H1 (cell line): ENCODE results near the gene QPCT. TPM values are rescaled to one million over a fixed set of nuclear protein-coding genes. Genes with fewer than 3 reads are reported as not detected.

Experiments
- CHD1 ChIP-seq: IDR thresholded peaks from 2 replicates; pipeline ENCODE4 v1.6.1; 2012; ENCODE audit warnings: low read depth, low read length, improper control_type of control experiment
- CHD7 ChIP-seq: fragments of 300-600 bp; sonication (generic); IDR thresholded peaks from 2 replicates; pipeline ENCODE4 v1.7.1; 2012; ENCODE audit warnings: low read length, moderate library complexity, mild to moderate bottlenecking, inconsistent platforms; ENCODE audit not compliant: insufficient replicate concordance
- EP300 ChIP-seq, 2 experiments: IDR thresholded peaks; 1 replicate in 1 of 2; 2 replicates in 1 of 2; pipeline ENCODE4 v1.6.1; 2011 to 2012; ENCODE audit warnings: low read depth in 2 of 2, low read length in 2 of 2, mild to moderate bottlenecking in 2 of 2, borderline replicate concordance in 1 of 2, inconsistent platforms in 1 of 2, moderate library complexity in 1 of 2
- GTF2F1 ChIP-seq: IDR thresholded peaks from 2 replicates; pipeline ENCODE4 v1.6.1; 2012; ENCODE audit warnings: low read depth, low read length, improper control_type of control experiment, borderline replicate concordance
- JUN ChIP-seq: IDR thresholded peaks from 2 replicates; pipeline ENCODE4 v1.6.1; 2011; ENCODE audit warnings: low read depth, mild to moderate bottlenecking, improper control_type of control experiment, low read length
- POLR2A ChIP-seq, 2 experiments: IDR thresholded peaks; 1 replicate in 1 of 2; 2 replicates in 1 of 2; pipeline ENCODE4 v1.6.1; 2011; ENCODE audit warnings: low read depth in 2 of 2, low read length in 2 of 2, mild to moderate bottlenecking in 2 of 2; ENCODE audit errors: control extremely low read depth in 1 of 2
- POU5F1 ChIP-seq: IDR thresholded peaks from 2 replicates; pipeline ENCODE4 v1.6.1; 2011; ENCODE audit warnings: low read depth, mild to moderate bottlenecking, low read length, moderate library complexity
- SAP30 ChIP-seq: fragments of 300-600 bp; sonication (generic); IDR thresholded peaks from 2 replicates; pipeline ENCODE4 v1.7.1; 2012; ENCODE audit warnings: low read length, moderate library complexity, mild to moderate bottlenecking, inconsistent platforms; ENCODE audit not compliant: insufficient read depth, insufficient replicate concordance
- SP4 ChIP-seq: IDR thresholded peaks from 2 replicates; pipeline ENCODE4 v1.6.1; 2012; ENCODE audit warnings: low read length, inconsistent platforms
- polyA plus RNA-seq, 7 experiments: library from polyadenylated mRNA; depleted of rRNA in 3 of 7; stranded (reverse) in 5 of 7; unstranded in 2 of 7; fragments of >200 nt in 5 of 7; fragments of 200-250 nt in 2 of 7; gene quantifications; 1 replicate in 5 of 7; 2 replicates in 1 of 7; 4 replicates in 1 of 7; pipeline versions ENCODE4 v1.2.1 to v1.2.3, GENCODE V29; 2011 to 2013; ENCODE audit warnings: missing spikeins in 2 of 7, mixed read lengths in 2 of 7
- total RNA-seq: library from RNA; stranded (reverse); fragmentation: NEBNext Ultra II Directional; extraction: Animal tissue kit (Norgen Biotek cat#: 25700); gene quantifications from 2 replicates; pipeline ENCODE4 v1.2.1, GENCODE V29; 2021

Gene QPCT
- total and polyA plus RNA-seq, 2 of the 8 experiments (the other 6 are each of a cell fraction or from before 2014, with no cell fraction given), result 4.0 to 4.3 TPM

- TF ChIP-seq CHD7, result no peak
- TF ChIP-seq CHD1, result no peak
- no peak for TF ChIP-seq POLR2A (IDR thresholded peaks at IDR 0.05; ENCODE audit: control extremely low read depth in 1 of 2, low read depth in 2 of 2, low read length in 2 of 2)
- TF ChIP-seq SP4, result no peak
- no peak for TF ChIP-seq EP300 (IDR thresholded peaks at IDR 0.05; ENCODE audit: borderline replicate concordance in 1 of 2, low read depth in 2 of 2, low read length in 2 of 2)
- TF ChIP-seq GTF2F1, result no peak
- TF ChIP-seq JUN, result no peak
- TF ChIP-seq POU5F1, result no peak
- TF ChIP-seq SAP30, result no peak
Measured at GRCh38 chr2:37378411-37378810, 34.0 kb downstream of the QPCT start (continued).
